Hippocampal formation (tissue), 2 donors: ENCODE results near the gene PPP1R12C.
"Not testable (repeated sequence)": the region's sequence is repeated elsewhere in the genome, so short reads cannot be mapped to it uniquely, and the experiment has no call there.

Experiments used
- DNase-seq, 2 donors: peaks; one replicate each; lab custom pipeline; 2025; lab: John Stamatoyannopoulos, UW

PPP1R12C gene

GRCh38 chr19:55076321-55076720 is 41.1 kb downstream of the PPP1R12C start:
- no peak for DNase-seq

GRCh38 chr19:55075371-55075998 is 42.0 kb downstream of the PPP1R12C start, which contains the start of gene EPS8L1:
TSS of gene EPS8L1 (plus strand) at chr19:55075869. CDS start at chr19:55076445, 576 bp downstream.
- no peak for DNase-seq

GRCh38 chr19:55071913-55072312 is 45.5 kb downstream of the PPP1R12C start:
- DNase-seq = no peak

- DNase-seq = no peak
Observed at GRCh38 chr19:55071129-55071502, 46.3 kb downstream of the PPP1R12C start.

GRCh38 chr19:55070466-55071128 is 46.8 kb downstream of the PPP1R12C start:
- DNase-seq = no peak

GRCh38 chr19:55069865-55070197 is 47.6 kb downstream of the PPP1R12C start:
- no peak for DNase-seq

- DNase-seq = no peak
Observed at GRCh38 chr19:55068950-55069864, 48.2 kb downstream of the PPP1R12C start.

GRCh38 chr19:55067869-55068268 is 49.6 kb downstream of the PPP1R12C start:
- no peak for DNase-seq

GRCh38 chr19:55066107-55066709 is 51.2 kb downstream of the PPP1R12C start:
- no peak for DNase-seq

GRCh38 chr19:55065516-55065915 is 51.9 kb downstream of the PPP1R12C start:
- DNase-seq = not testable (repeated sequence)

- no peak for DNase-seq
Observed at GRCh38 chr19:55063492-55063843, 54.0 kb downstream of the PPP1R12C start.

- peak; percentile 71 to 73 for DNase-seq
Observed at GRCh38 chr19:55062735-55063491, 54.5 kb downstream of the PPP1R12C start, which contains the start of gene RDH13. TSS of gene RDH13 (minus strand) at chr19:55063148. CDS start at chr19:55063032, 116 bp downstream.

GRCh38 chr19:55060287-55060686 is 57.1 kb downstream of the PPP1R12C start:
- DNase-seq = not testable (repeated sequence)

- DNase-seq = no peak
Observed at GRCh38 chr19:55058781-55059610, 58.4 kb downstream of the PPP1R12C start.

- no peak for DNase-seq
Observed at GRCh38 chr19:55056827-55057226, 60.6 kb downstream of the PPP1R12C start.

- DNase-seq = no peak
Observed at GRCh38 chr19:55053735-55054134, 63.7 kb downstream of the PPP1R12C start.

GRCh38 chr19:55050749-55051532 is 66.5 kb downstream of the PPP1R12C start:
- DNase-seq = no peak

- DNase-seq = no peak
Observed at GRCh38 chr19:55048446-55048845, 69.0 kb downstream of the PPP1R12C start.

- no peak for DNase-seq
Observed at GRCh38 chr19:55047951-55048350, 69.5 kb downstream of the PPP1R12C start.
